ENCODE measurements around the gene FAM78A. TPM values are rescaled to one million over a fixed set of nuclear protein-coding genes. Genes with fewer than 3 reads are reported as not detected.

The FAM78A gene
- total and polyA plus RNA-seq, 2 of the 8 experiments (the other 6 are each of a cell fraction or from before 2014, with no cell fraction given): 3.1 TPM

- TF ChIP-seq CHD7 (IDR thresholded peaks at IDR 0.05; ENCODE audit: insufficient replicate concordance, low read length) (no peak), RXRA (IDR thresholded peaks at IDR 0.05; ENCODE audit: insufficient read depth, low read depth, low read length) (no peak), BRCA1 (IDR thresholded peaks at IDR 0.05; ENCODE audit: low read depth, low read length) (no peak), EZH2 (IDR thresholded peaks at IDR 0.05; ENCODE audit: low read depth, low read length, severe bottlenecking) (no peak), BCL11A (IDR thresholded peaks at IDR 0.05; ENCODE audit: low read depth in 2 of 2, low read length in 2 of 2) (no peak), CBX5 (IDR thresholded peaks at IDR 0.05; ENCODE audit: low read depth, low read length) (no peak), HDAC2 (IDR thresholded peaks at IDR 0.05; ENCODE audit: borderline replicate concordance in 1 of 2, low read depth in 2 of 2, low read length in 2 of 2) (no peak), SIX5 (IDR thresholded peaks at IDR 0.05; ENCODE audit: low read depth, low read length) (no peak)
Measured at GRCh38 chr9:131281119-131281965, 5.0 kb upstream of the FAM78A start (continued).

All from H1 (cell line).